HG03108 (cell line): Measurements from ENCODE around the gene PPRC1.

ENCODE experiments used
- ATAC-seq: cut with Tn5 transposase; IDR thresholded peaks from one replicate; pipeline ENCODE4 v1.9.1; 2021; ENCODE audit warnings: moderate library complexity; ENCODE audit not compliant: unreplicated experiment

Gene PPRC1

DNA sequence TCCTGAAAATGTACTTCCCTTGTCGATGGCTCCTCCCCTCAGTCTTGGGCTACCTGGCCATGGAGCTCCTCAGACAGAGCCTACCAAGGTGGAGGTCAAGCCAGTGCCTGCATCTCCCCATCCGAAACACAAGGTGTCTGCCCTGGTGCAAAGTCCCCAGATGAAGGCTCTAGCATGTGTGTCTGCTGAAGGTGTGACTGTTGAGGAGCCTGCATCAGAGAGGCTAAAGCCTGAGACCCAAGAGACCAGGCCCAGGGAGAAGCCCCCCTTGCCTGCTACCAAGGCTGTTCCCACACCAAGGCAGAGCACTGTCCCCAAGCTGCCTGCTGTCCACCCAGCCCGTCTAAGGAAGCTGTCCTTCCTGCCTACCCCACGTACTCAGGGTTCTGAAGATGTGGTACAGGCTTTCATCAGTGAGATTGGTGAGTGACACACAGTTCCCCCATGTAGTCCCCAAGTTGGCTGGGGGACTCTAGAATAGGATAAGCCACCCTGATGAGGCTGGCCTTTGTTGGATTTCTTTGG lies 8.8 kb downstream of the PPRC1 start:
- no peak for ATAC-seq

DNA sequence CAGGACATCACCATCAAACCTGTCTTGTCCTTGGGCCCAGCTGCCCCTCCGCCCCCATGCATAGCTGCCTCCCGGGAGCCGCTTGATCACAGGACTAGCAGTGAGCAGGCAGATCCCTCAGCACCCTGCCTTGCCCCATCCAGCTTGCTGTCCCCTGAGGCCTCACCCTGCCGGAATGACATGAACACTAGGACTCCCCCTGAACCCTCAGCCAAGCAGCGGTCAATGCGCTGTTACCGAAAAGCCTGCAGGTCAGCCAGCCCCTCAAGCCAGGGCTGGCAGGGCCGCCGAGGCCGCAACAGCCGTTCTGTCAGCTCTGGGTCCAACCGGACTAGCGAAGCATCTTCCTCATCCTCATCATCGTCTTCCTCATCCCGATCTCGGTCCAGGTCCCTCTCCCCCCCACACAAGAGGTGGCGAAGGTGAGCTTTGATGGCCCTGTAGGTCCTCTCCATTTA lies 14.2 kb downstream of the PPRC1 start:
- ATAC-seq = no peak

DNA sequence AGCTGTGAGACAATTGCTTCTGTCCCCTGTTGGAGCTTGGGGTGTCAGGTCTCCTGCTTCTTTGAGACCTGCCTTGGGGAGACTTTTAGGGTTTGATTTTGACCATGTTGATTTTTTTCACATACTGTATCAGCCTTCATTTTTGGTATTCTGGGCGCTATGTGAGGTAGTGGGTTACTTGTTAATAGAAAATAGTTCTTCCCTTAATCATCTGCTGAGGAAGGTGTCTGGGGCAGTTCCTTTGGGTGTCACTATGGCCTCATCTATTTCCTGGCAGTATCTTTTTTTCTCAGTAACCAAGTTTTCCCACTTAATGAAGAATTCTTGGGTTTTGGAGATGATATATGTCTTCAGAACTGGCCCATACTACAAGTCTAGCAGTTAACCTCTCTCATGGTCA lies 14.7 kb downstream of the PPRC1 start:
- ATAC-seq = no peak

DNA sequence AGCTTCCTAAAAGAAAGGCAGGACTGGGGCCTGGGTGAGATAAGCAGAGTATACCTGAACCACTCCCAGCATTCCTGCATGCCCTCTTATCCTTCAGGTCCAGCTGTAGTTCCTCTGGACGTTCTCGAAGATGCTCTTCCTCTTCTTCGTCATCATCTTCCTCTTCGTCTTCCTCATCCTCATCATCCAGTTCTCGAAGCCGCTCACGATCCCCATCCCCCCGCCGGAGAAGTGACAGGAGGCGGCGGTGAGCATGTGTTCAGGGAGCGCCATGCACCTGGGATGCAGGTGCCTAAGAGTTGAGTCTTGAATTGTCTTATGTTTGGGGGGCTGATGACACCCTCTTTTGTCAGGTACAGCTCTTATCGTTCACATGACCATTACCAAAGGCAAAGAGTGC lies 15.4 kb downstream of the PPRC1 start:
- no peak for ATAC-seq

DNA sequence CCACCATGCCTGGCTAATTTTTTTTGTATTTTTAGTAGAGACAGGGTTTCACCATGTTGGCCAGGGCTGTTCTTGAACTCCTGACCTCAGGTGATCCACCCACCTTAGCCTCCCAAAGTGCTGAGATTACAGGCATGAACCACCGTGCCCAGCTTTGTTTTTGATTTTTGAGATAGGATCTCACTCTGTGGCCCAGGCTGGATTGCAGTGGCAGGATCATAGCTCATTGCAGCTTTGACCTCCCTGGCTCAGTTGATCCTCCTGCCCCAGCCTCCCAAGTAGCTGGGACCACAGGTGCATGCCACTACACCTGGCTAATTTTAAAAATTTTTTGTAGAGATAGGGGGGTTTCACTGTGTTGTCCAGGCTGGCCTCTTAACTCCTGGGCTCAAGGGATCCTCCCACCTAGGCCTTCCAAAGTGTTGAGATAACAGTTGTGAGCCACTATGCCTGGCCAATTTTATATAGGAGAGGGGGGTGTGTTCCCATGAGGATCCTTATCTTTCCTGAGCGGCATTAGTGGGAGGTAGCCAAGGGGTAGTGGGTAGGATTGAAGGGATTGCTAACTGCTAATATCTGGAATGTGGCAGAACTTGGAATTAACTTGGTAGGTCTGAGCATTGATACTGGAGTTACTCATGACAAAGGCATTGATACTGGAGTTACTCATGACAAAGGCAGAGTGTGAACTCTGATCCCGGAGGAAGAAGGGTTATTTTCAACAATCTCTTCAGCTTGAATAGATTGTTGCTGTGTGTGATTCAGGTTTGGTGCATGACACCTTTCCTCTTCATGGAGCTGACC lies 18.3 kb downstream of the PPRC1 start:
- no peak for ATAC-seq

DNA sequence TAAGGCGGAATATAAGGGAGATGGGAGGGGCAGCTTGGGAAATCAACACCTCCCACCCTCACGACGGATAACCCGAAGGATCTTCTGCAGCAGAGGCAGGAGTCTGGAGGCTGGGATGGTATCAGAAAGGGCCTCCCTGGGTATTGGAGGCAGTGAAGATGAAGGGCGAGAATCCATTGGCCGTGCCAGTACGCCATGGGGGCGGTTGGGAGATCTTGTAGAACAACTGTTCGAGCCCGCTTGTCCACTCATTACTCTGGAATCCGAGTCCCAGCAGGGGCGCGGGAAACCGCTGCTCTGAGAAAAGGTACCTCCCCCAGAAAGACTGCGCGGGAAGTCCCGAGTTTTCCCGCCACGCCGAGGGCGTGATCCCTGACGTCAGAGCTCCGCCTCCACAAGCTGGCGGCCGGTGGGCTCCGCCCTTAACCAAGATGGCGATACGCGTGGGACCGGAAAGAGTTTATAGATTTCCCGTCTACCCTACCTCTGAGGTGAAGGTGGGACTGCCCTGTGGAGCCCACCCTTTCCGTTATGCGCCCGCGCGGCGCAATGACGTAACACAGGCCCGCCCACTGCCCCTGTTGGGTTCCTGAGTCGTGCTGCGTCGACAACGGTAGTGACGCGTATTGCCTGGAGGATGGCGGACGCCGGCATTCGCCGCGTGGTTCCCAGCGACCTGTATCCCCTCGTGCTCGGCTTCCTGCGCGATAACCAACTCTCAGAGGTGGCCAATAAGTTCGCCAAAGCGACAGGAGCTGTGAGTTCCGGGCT lies 19.1 kb downstream of the PPRC1 start, which contains the start of gene NOLC1:
Gene NOLC1, plus strand, starts transcription at position 616 of the 771 bp plus-strand sequence. Its CDS starts 22 bp downstream, at position 638.
- ATAC-seq = peak; percentile 94

DNA sequence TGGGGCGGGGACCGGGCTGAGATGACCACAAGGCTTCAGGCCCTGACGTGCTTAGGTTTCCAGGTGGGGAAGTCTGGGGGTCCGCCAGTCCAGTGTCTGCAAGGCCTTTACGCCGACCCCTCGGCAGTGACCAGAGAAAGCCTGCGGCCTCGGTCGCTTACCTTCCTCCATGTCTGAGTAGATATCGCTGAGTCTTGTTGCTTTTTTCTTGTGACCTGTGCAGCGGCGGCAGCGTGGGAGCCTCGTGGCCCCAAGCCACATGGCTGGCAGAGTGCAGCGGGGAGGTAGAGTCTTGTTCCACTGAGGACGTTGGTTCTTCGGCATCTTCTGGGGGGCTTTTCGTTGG lies 19.7 kb downstream of the PPRC1 start:
- peak; percentile 3 for ATAC-seq

DNA sequence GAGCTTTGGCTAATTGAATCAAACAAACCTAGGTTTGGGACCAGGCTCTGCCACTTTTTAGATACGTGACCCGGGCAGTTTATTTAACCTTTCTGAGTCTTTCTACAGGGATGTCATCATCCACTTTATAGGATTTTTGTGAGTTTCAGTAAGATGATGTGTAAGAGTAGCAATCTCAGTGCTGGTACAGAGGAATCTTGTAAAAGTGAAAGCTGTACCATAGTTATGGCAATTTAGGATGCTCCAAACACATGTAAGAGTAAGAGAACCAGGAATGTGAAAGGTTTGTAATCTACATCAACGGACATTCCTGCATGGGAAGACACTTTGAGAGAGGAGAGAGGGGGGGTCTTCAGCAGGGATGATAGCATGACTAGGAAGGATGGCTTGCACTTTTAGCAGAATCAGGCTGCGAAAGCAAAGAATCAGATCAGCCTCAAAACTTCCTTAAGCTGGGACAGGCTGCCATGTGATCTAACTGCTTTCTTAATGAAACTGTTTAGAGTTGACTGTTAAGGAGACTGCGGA lies 20.3 kb downstream of the PPRC1 start:
- no peak for ATAC-seq

DNA sequence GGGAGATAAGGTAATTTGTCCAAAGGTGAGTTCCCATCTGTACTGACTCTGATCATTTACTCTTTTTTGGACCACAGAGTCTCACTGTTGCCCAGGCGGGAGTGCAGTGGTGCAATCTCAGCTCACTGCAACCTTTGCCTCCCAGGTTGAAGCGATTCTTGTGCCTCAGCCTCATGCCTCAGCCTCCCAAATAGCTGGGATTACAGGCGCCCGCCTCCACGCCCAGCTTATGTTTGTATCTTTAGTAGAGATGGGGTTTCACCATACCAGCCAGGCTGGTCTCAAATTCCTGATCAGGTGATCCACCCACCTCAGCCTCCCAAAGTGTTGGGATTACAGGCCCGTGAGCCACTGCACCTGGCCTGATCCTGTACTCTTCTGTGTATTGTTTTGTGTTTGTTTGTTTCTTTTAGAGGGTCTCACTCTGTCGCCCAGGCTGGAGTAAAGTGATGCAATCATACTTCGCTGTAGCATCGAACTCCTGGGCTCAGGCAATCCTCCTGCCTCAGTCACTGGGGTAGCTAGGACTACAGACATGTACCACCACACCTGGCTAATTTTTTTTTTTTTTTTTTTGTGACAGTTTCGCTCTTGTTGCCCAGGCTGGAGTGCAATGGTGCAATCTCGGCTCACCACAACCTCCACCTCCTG lies 21.8 kb downstream of the PPRC1 start:
- no peak for ATAC-seq

DNA sequence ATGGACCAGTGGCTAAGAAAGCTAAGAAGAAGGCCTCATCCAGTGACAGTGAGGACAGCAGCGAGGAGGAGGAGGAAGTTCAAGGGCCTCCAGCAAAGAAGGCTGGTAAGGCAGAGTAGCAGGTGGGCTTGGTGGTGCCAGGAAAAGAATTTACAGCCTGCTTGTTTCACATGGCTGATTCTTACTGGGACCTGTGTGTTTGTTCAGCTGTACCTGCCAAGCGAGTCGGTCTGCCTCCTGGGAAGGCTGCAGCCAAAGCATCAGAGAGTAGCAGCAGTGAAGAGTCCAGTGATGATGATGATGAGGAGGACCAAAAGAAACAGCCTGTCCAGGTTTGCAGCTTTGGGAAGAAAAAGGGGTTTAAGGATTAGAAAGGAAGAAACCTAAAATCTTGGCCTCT lies 24.4 kb downstream of the PPRC1 start:
- ATAC-seq = no peak

DNA sequence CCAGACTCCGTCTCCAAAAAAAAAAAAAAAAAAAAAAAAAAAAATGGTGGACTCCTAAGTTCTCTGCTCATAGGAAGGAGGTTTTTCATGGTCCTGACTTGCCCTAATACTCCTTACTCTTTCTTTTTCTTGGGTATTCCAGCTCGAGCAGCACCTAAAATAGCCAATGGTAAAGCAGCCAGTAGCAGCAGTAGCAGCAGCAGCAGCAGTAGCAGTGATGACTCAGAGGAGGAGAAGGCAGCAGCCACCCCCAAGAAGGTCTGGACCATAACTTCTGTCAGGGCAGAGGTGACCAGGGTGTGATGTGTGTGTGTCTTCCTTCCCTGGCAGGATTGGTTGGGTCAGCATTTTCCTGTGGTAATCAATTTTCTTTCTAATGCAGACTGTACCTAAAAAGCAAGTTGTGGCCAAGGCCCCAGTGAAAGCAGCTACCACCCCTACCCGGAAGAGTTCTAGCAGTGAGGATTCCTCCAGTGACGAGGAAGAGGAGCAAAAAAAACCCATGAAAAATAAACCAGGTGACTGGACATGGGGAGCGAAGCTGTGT lies 26.3 kb downstream of the PPRC1 start:
- ATAC-seq = no peak

DNA sequence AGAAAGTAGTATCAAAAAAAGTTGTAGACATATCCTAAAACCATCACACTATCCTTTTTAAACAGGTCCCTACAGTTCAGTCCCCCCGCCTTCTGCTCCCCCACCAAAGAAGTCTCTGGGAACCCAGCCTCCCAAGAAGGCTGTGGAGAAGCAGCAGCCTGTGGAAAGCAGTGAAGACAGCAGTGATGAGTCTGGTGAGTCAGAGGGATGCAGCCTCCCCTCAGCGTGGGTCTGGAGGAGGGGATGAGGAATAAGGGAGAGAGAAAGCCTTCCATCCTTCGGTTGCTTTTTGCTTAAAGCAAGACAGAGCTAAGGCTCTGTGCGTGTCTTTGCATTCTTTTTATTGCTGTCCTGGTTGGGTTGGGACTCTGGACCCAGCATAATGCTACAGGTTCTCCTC lies 27.0 kb downstream of the PPRC1 start:
- ATAC-seq = no peak

DNA sequence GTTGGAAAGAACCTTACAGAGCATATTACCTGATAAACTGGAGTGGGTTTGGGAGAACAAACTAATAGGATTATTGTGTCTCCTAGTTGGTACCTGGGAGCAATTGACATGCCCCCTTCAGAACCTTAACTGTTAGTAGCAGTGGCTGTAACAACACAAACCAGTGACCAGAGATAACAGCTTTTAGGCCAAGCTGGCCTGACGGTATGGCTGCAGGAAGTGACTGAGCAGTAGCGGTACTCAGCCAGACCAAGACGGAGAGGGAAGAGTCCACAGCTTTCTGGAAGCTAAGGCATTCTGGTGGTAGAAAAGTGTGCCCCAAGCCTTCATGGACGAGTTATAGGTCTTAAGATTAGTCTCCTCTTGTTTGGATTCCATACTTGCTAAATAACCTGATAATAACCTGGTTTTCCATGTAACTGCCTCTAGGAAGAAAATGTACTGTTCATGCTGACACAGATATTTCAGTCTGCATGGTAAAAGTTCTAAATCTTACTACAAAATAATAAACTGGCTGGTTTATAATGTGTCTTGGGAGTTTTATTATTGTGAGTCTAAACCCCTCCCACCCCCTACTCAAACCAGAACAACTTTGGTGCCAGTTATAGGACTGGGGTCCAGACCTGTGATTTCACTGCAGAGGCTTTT lies 30.6 kb downstream of the PPRC1 start:
- no peak for ATAC-seq

DNA sequence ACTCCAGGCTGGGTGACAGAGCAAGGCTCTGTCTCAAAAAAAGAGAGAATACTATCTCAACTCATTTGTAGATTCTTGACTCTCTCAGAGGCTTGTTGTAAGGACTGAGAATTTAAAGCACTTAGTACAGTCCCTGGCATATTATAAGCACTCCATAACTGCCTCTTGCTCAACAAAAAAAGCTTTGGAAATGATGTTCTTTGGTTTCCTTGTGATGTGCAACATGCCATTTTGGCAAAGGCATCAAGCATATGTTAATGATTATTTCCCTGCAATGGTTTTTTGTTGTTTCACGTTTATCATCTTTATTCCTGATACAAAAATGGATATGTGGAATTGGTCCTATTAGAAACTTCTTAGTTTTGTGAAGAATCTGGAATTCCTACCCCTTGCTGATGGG lies 35.0 kb downstream of the PPRC1 start:
- no peak for ATAC-seq

DNA sequence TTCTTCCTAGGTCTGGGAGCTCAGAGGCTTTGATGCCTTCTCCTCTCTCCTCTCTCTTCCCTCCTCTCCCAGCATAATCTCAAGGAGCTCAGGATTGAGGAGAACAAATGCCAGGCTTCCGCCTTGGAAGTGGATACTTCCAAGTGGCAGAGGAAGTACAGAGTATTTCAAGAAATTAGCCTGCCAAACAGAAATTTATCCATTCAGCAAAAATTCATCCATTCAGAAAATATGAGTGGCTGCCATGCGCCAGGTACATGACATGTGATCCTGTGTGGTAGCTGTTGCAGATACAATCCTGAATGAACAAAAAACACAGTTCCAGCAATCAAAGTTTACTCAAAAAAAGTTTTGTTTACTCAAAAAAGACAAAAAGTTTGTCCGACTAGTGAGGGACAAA lies 37.8 kb downstream of the PPRC1 start:
- ATAC-seq = no peak

DNA sequence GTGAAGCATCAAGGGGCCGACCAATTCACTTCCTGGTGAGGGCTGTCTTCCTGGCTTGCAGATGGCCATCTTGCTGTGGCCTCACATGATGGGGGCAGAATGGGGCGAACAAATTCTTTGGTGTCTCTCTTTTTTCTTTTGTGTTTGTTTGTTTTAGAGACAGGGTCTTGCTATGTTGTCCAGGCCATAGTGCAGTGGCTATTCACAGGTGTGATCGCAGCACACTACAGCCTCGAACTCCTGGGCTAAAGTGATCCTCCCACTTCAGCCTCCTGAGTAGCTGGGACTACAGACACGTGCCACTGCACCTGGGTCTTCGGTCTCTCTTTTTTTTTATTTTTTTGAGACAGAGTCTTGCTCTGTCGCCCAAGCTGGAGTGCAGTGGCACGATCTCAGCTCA lies 39.4 kb downstream of the PPRC1 start:
- no peak for ATAC-seq

DNA sequence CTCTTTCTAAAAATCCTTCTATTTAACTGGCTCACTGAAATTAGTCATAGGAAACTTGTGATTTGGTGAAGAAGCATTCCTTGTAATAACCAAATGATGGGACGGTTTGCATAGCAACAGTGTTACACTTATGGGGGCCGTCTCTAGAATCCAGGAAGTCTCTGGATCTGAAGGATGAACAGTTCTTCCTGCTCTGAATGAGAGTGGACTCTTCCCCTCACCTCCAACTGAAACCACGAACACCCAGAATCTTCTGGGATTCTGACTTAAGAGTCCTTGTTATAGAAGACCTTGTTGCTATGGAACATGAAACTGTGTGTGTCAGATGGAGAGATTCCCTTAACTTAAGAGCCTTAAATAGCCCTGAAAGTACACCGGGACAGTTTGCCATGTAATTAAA lies 42.6 kb downstream of the PPRC1 start:
- ATAC-seq = no peak

DNA sequence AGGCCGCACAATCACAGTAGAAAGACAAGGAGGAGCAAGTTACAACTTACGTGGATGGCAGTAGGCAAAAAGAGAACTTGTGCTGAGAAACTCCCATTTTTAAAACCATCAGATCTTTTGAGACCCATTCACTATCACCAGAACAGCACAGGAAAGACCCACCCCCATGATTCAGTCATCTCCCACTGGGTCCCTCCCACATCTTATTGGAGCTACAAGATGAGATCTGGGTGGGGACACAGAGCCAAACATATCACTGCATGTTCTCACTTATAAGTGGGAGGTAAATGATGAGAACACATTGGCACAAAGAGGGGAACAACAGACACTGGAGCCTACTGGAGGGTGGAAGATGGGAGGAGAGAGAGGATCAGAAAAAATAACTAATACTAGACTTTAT lies 51.8 kb downstream of the PPRC1 start:
- no peak for ATAC-seq

DNA sequence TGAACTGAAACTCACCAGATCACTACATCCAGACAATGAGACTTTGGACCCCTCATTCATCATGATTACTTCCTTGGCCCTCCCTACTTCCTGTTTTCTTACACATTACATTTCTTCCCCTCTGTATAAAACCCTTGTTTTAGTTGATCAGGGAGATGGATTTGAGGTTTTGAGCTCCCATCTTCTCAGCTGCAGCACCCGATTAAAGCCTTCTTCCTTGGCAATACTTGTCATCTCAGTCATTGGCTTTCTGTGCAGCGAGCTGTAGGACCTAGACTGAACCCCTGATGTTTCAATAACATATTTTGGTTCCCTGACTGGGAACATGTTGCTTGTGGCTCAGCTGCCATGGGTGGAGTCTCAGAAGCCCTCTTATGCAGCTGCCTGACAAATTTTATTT lies 52.4 kb downstream of the PPRC1 start:
- ATAC-seq = no peak

DNA sequence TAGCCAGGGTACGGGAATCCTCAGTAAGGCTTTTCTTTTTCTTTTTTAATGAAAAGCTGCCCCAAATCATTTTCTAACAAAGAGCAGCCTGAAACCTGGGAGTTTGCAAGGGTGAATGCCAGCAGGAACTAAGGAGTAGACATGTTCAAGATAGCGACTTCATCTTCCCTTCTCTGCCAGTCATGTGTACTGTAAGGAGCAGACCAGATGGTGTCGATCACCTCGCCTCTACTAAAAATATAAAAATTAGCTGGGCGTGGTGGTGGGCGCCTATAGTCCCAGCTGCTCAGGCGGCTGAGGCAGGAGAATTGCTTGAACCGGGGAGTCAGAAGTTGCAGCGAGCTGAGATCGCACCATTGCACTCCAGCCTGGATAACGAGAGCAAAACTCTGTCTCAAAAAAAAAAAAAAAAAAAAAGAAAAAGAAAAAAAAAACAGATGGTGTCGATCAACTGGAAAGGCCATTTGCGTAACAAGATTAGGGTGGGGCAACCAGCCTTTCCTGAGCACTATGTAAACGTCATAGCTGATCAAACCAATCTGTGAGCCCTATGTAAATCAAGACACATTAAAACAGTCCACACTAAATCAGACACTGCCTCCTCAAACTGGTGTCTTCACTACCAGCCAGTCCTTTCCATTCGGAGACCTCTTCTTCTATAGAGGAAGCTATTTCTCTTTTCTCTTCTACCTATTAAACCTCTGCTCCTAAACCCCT lies 53.1 kb downstream of the PPRC1 start:
- ATAC-seq = no peak
